HG03097 (cell line): ENCODE measurements around the gene PIK3C3.
A peak's percentile ranks its signal among the peaks of the same experiment; 100 is the strongest.

Experiments used
- ATAC-seq: cut with Tn5 transposase; IDR thresholded peaks from one replicate; pipeline ENCODE4 v1.9.1; 2021; ENCODE audit not compliant: unreplicated experiment, low FRiP score

The PIK3C3 gene

DNA sequence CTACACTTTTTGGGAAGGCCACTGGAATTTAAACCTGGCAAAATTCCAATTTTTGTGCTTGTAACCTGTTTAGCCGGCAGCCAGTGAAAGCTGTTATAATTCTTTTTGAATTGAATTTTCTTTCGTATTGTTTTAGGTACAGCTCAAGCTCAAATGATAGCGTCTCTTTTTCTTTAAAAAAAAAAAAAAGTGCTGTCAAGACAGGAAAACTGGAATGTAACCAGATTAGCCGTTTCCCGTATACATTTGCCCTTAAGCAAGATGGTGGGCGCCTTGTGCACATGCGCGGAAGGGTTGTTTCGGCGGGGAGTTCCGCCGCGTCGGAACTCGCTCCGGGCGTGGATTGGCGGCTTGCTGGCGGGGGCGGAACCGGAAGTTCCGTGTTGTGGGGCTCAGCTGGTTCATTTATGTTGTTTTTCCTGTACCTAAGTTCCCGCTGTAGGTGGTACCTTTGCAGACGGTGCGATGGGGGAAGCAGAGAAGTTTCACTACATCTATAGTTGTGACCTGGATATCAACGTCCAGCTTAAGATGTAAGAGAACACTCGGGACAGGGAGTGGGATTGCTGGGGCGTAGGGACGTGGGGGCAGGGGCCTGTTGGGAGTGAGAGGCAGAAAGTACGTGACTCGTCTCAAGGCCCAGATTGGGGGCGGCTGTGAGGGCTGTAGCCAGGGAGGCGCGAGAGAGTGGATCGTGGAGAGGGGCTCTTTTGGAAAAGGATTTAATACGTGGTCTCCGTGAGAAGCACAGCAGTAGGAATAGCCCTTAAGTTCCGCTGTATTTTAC, at the start of gene PIK3C3:
TSS of gene PIK3C3 (plus strand) at position 408 of the 787 bp plus-strand sequence. CDS start at position 466, 58 bp downstream.
- ATAC-seq: peak; percentile 94

- no peak for ATAC-seq
Measured at GRCh38 chr18:41905786-41906527, 49.1 kb upstream of the PIK3C3 start.

DNA sequence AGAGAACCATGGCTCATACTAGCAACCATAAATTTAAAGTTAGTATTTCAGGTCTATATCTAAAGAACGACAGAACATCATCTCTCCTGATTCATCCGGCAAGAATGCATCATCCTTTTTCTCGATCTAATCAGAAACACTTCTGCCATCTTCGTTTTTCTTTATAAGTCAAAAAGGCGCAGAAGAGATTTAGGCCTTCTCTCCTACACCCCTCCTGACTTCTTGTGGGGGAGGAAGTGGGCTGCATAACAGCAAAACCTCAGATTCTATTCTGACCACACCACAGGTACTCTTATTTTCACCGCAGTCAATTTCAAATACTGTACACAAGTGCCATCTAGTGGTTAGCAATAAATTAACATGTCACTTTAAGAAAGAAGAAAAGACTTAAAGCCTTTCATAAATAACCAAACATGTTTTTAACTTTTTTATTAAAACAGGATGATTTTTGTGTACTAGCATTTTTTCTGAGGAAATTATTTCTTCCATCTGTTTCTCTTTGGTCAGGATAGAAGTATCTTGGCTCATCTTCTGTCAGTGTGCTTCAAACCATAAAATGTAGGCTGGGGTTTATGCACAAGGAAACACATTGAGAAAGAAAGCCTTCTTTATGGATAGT, 48.4 kb upstream of the PIK3C3 start:
- ATAC-seq: peak; percentile 98

DNA sequence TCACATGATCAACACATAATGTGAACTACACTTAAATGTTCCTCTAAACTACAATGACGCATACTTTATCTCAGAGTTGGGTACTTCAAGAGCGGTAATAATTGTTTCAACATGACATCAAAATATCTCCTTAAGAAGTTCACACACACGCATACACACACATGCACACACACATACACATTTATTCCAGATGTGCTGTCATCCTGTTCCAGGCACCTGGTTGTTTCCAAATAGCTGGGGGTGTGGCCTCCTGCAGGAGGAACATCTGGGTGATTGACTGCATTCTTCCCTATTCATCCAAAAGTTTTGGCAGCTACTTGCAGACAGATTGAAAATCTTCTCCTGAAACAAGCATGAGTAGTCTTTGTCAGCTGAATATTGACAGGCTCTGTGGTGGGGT, 37.9 kb upstream of the PIK3C3 start:
- no peak for ATAC-seq

DNA sequence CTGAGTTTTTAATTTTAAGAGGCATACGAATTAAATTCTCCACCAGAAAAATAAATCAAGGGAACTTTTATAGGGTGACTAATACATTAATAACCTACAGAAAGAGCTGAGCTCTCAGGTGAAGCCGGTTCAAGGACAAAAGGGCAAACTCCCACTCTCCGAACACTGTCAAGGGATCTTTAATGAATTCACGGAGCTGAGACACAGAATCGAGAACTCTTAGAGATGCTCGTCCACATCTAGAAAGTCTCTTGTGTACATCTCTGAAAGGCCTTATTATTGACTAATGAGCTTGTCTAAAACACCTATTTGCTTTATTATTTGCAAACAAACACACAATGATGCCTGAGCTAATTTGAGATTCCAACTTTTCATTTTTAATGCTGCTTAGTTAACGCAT, 33.3 kb upstream of the PIK3C3 start:
- no peak for ATAC-seq

DNA sequence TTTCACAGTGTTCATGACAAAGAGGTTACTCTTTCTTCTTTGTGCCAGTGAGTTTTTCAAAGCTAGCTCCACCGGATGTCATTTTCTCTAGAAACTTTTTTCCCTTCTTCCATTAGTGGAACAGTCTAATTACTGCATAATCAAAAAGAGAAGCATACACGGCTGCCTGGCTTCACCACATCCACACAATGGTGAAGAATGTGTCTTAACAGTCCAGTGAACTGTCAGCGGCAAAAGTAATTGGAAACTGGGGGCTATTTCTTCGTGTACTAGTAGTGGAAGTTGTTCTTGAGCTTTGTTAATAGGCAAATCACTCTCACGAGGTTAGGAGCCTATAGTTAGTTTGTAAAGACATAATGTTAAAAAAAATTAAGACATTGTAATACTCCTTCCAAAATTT, 32.9 kb upstream of the PIK3C3 start:
- no peak for ATAC-seq

DNA sequence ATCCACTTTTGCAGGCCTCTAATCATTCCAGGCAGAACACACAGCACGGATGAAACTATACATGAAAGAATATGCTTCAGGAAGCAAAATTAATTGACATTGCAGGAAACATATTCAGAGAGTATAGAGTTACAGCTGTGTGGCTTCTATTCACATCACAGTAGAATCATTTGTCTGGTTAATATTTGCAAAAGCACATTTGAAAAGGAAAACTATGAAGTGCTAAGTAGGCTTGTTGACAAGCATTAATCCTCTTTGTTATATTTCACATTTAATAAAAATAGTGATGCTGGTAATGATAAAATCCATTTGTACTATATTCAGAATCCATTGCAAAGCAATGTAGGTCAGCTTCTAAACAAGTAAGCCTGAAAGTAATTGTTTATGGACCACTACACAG, 32.2 kb upstream of the PIK3C3 start:
- ATAC-seq: no peak

GRCh38 chr18:41923446-41923845, 31.6 kb upstream of the PIK3C3 start:
- ATAC-seq: no peak

GRCh38 chr18:41928581-41928980, 26.5 kb upstream of the PIK3C3 start:
- ATAC-seq: no peak

DNA sequence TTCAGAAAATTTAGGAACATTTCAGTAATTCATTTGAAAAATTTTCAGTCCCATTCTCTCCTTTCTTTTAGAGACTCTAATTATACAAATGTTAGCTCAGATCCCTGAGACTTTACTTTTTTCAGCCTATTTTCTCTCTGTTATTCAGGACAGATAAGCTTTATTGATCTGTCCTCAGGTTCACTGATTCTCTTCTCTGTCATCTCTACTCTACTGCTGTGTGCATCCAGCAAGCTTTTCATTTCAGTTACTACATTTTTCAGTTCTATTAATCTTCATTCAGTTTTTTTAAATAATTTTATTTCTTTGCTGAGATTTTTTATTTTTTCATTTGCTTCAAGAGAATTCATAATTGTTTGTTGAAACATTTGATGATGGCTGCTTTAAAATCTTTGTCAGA, 22.1 kb upstream of the PIK3C3 start:
- no peak for ATAC-seq

- ATAC-seq: no peak
Measured at GRCh38 chr18:41933778-41934177, 21.3 kb upstream of the PIK3C3 start.

- peak; percentile 62 for ATAC-seq
Measured at GRCh38 chr18:41936471-41937134, 18.4 kb upstream of the PIK3C3 start.

- no peak for ATAC-seq
Measured at GRCh38 chr18:41938445-41938844, 16.6 kb upstream of the PIK3C3 start.

GRCh38 chr18:41939326-41939725, 15.7 kb upstream of the PIK3C3 start:
- ATAC-seq: no peak

- ATAC-seq: no peak
Measured at GRCh38 chr18:41940506-41941215, 14.4 kb upstream of the PIK3C3 start.

GRCh38 chr18:41942254-41942653, 12.8 kb upstream of the PIK3C3 start:
- no peak for ATAC-seq

- ATAC-seq: no peak
Measured at GRCh38 chr18:41948544-41949110, 6.4 kb upstream of the PIK3C3 start.

DNA sequence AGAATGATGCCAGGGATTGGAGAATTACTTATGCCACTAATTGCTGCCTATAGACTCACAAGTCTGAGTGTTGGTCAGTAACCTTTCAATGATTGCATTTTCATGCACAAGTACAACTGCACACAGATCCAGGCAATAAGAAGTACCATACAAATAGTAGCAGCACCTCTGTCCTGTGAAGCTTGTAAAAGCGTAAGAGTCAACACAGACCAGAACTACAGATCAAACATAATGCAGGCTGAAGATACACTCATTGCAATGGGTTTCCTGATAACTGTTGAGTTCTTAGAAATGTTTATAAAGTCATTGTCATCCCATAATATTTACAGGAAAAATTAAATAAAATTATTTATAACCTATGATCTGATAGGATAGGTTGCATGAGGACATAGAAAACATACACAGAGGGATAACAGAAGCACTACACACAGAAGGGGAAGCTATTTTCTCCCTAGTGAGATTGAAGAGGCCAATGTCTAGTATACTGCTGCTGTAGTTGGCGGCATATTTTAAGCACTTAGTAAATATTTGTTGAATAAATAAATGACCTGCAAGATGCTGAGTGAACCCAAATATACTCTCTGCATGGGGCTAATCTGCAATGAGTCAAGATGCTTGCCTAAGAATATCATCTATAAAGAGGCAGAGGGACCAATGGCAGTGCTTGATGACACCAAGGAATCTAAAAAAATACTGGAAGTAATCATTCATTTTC, 5.7 kb upstream of the PIK3C3 start:
- no peak for ATAC-seq

DNA sequence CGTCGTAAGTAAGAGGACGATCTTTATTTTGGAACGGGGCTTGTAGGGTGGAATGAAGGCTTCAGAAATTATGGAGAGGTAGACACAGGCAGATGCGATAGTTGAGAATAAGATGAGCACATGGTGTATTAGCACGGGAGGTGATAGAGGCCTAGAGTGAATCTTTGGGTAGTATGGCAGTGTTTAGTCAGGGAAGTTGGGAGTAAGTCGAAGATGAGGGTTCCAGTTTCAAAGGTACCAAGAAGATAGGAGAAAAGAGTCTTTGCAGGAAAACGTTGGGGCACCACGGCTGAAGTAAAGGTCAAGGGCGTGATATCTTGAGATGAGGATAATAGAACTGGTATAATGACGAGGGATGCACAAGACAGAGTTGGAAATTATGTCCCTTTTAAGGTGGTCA, 654 bp downstream of the PIK3C3 start:
- ATAC-seq: no peak
